Endothelial cell of umbilical vein (primary cell): ENCODE results near the gene PON1. TPM values are rescaled to one million over a fixed set of nuclear protein-coding genes. Genes with fewer than 3 reads are reported as not detected.

Experiments used
- BruUV-seq: library from RNA; stranded (reverse); fragments of 400-500 nt; replicated peaks from 2 replicates; lab custom pipeline; 2021; lab: Mats Ljungman, UMichigan
- CTCF ChIA-PET: fragments of 300-600, 350-600 bp; sonication (Branson Sonifier 250); formaldehyde crosslinking; loops from one replicate; lab custom pipeline; 2021; ENCODE audit warnings: antibody characterized with exemption, inconsistent platforms; lab: Charles Lee
- POLR2A ChIA-PET: fragments of 300-600, 350-600 bp; sonication (Branson Sonifier 250); formaldehyde crosslinking; loops from one replicate; lab custom pipeline; 2021; ENCODE audit warnings: antibody characterized with exemption, inconsistent platforms; lab: Charles Lee
- DNase-seq: peaks from one replicate; pipeline ENCODE4 v3.0.0-alpha.2; 2011; ENCODE audit warnings: low read depth, low spot score
- FAIRE-seq: peaks from 2 replicates; lab custom pipeline; 2011; peaks lifted over from hg19 to GRCh38; lab: Jason Lieb, UNC
- H2AFZ ChIP-seq: 2 replicates; pipeline ENCODE4 v1.6.0; 2012; ENCODE audit warnings: low read depth, low read length, control low read depth, inconsistent platforms
- H3K27ac ChIP-seq: 2 replicates; pipeline ENCODE4 v1.5.1; 2011; ENCODE audit warnings: low read depth, mild to moderate bottlenecking, control low read depth, low read length, moderate library complexity; ENCODE audit not compliant: insufficient read depth
- H3K27me3 ChIP-seq, 2 experiments: 2 replicates each; pipeline versions ENCODE4 v1.6.0 to v1.6.1; 2011; ENCODE audit warnings: low read length in 2 of 2, mixed read lengths in 1 of 2; ENCODE audit not compliant: control insufficient read depth in 2 of 2, insufficient read depth in 2 of 2
- H3K36me3 ChIP-seq, 2 experiments: 2 replicates in 1 of 2; 3 replicates in 1 of 2; pipeline ENCODE4 v1.5.1; 2011; ENCODE audit warnings: low read length in 2 of 2, mild to moderate bottlenecking in 1 of 2, moderate library complexity in 1 of 2; ENCODE audit not compliant: control insufficient read depth in 2 of 2, insufficient read depth in 2 of 2; ENCODE audit errors: extremely low read depth in 1 of 2
- H3K4me1 ChIP-seq: 3 replicates; pipeline ENCODE4 v1.5.1; 2011; ENCODE audit warnings: mild to moderate bottlenecking, low read length; ENCODE audit not compliant: control insufficient read depth, insufficient read depth; ENCODE audit errors: extremely low read depth
- H3K4me2 ChIP-seq: 2 replicates; pipeline ENCODE4 v1.6.1; 2011; ENCODE audit warnings: low read length, control low read depth, mixed read lengths; ENCODE audit not compliant: insufficient read depth
- H3K4me3 ChIP-seq, 3 experiments: fragments of 200-600 bp in 1 of 3; sonication (generic), shearing (Covaris generic) in 1 of 3; replicated peaks in 1 of 3; 2 replicates each; pipeline ENCODE4 v1.5.1; 2011 to 2016; ENCODE audit warnings: control low read depth in 3 of 3, low read length in 3 of 3, mild to moderate bottlenecking in 2 of 3, inconsistent platforms in 1 of 3, low read depth in 1 of 3, moderate library complexity in 1 of 3; ENCODE audit not compliant: insufficient read depth in 1 of 3
- H3K79me2 ChIP-seq: 2 replicates; pipeline ENCODE4 v1.6.0; 2012; ENCODE audit warnings: low read length, inconsistent platforms; ENCODE audit not compliant: control insufficient read depth, insufficient read depth
- H3K9ac ChIP-seq: replicated peaks from 2 replicates; pipeline ENCODE3; 2011; ENCODE audit warnings: low read length, control low read depth; ENCODE audit not compliant: insufficient read depth; ENCODE audit errors: extremely low read depth
- H3K9me1 ChIP-seq: replicated peaks from 3 replicates; pipeline ENCODE4 v1.6.0; 2011; ENCODE audit warnings: mild to moderate bottlenecking, low read length; ENCODE audit not compliant: control insufficient read depth, insufficient read depth; ENCODE audit errors: extremely low read depth
- H3K9me3 ChIP-seq: replicated peaks from 2 replicates; pipeline ENCODE4 v1.5.1; 2012; ENCODE audit warnings: low read length, inconsistent platforms; ENCODE audit not compliant: control insufficient read depth, insufficient read depth
- H4K20me1 ChIP-seq: replicated peaks from 2 replicates; pipeline ENCODE3; 2011; ENCODE audit warnings: mild to moderate bottlenecking, low read length; ENCODE audit not compliant: control insufficient read depth, insufficient read depth; ENCODE audit errors: extremely low read depth
- CTCF ChIP-seq, 2 donors: IDR thresholded peaks; 1 replicate in 1 of 2; 2 replicates in 1 of 2; pipeline ENCODE4 v1.5.1; 2011; ENCODE audit warnings: low read length in 2 of 2, mild to moderate bottlenecking in 2 of 2, moderate library complexity in 2 of 2, control low read depth in 1 of 2, inconsistent platforms in 1 of 2, low read depth in 1 of 2; ENCODE audit not compliant: insufficient read depth in 1 of 2; ENCODE audit errors: extremely low read depth in 1 of 2
- EZH2 ChIP-seq: IDR thresholded peaks from 2 replicates; pipeline ENCODE4 v1.6.1; 2012; ENCODE audit warnings: borderline replicate concordance, low read depth, mild to moderate bottlenecking, moderate library complexity, low read length, inconsistent platforms; ENCODE audit not compliant: severe bottlenecking
- FOS ChIP-seq: IDR thresholded peaks from 2 replicates; pipeline ENCODE4 v1.6.1; 2011; ENCODE audit warnings: mild to moderate bottlenecking, low read length, moderate library complexity, borderline replicate concordance; ENCODE audit not compliant: insufficient read depth
- GATA2 ChIP-seq: IDR thresholded peaks from 2 replicates; pipeline ENCODE4 v1.7.0; 2011; ENCODE audit warnings: low read depth, mild to moderate bottlenecking, moderate library complexity, mixed read lengths, low read length; ENCODE audit not compliant: insufficient read length, insufficient read depth
- JUN ChIP-seq: IDR thresholded peaks from 2 replicates; pipeline ENCODE4 v1.6.1; 2011; ENCODE audit warnings: borderline replicate concordance, low read depth; ENCODE audit not compliant: insufficient read length, insufficient read depth
- MAX ChIP-seq: IDR thresholded peaks from 2 replicates; pipeline ENCODE4 v1.6.1; 2011; ENCODE audit not compliant: insufficient read depth, insufficient read length
- MYC ChIP-seq: IDR thresholded peaks from one replicate; pipeline ENCODE4 v1.6.1; 2011; ENCODE audit warnings: mild to moderate bottlenecking, low read depth, low read length
- POLR2A ChIP-seq: IDR thresholded peaks from 2 replicates; pipeline ENCODE4 v1.6.1; 2012; ENCODE audit warnings: low read depth, mild to moderate bottlenecking, control low read depth, low read length
- POLR2AphosphoS5 ChIP-seq: IDR thresholded peaks from 2 replicates; pipeline ENCODE4 v1.6.1; 2012; ENCODE audit warnings: low read depth, mild to moderate bottlenecking, control low read depth, low read length, moderate library complexity; ENCODE audit not compliant: insufficient read depth
- dilution Hi-C: fragments of 300-500 bp; cut with MboI; formaldehyde crosslinking; loops from one replicate; pipeline ENCODE4 v1.15.0; 2019; ENCODE audit warnings: low sequenced_read_pairs; ENCODE audit not compliant: extremely low pct_ligation_motif_present
- intact Hi-C: fragments of 100-400 bp; cut with micrococcal nuclease; formaldehyde crosslinking; loops from one replicate; pipeline ENCODE4 v1.10.0; 2022
- polyA plus RNA-seq, 4 experiments: library from polyadenylated mRNA; depleted of rRNA in 3 of 4; stranded (reverse) in 3 of 4; unstranded in 1 of 4; fragments of >200 nt; gene quantifications; 2 replicates each; pipeline versions ENCODE4 v1.2.1 to v1.2.3, GENCODE V29; 2011 to 2012; ENCODE audit warnings: missing spikeins in 1 of 4
- total RNA-seq: library from RNA; stranded (reverse); gene quantifications from 2 replicates; pipeline ENCODE4 v1.2.3, GENCODE V29; 2021

Gene PON1
- total and polyA plus RNA-seq, 2 donors (not counting 3 experiments of a cell fraction or from before 2014, with no cell fraction given): not detected

- Histone ChIP-seq H3K9ac (no peak overlapping the region), H3K27me3 (no peaks in the 10 kb centered on the region), H4K20me1 (no peaks in the 10 kb centered on the region), H3K9me1 (no peaks in the 10 kb centered on the region), H3K4me2 (no peak overlapping the region), H3K36me3 (no peaks in the 10 kb centered on the region), H3K9me3 (no peaks in the 10 kb centered on the region), H3K27ac (no peak overlapping the region), H3K4me1 (no peaks in the 10 kb centered on the region), H3K79me2 (no peaks in the 10 kb centered on the region), H2AFZ (no peak overlapping the region), H3K4me3 (no peak overlapping the region)
- TF ChIP-seq FOS (no peak), EZH2 (no peak), MYC (no peak), JUN (no peak), MAX (no peak), POLR2A (no peak), CTCF (IDR thresholded peaks at IDR 0.05; ENCODE audit: extremely low read depth in 1 of 2, insufficient read depth in 1 of 2, low read depth in 1 of 2, low read length in 2 of 2) (no peak), GATA2 (no peak), POLR2AphosphoS5 (no peak)
- ChIA-PET POLR2A (no interaction called here), CTCF (no interaction called here)
- intact Hi-C loops: no loop called here
- FAIRE-seq (no peak), DNase-seq (no peak)
- no TSS peak for BruUV-seq
- dilution Hi-C loops: no loop called here
Observed at GRCh38 chr7:95298091-95298490, 26.2 kb downstream of the PON1 start.
